ENCODE data around the gene CD8B2.
A peak's percentile ranks its signal among the peaks of the same experiment; 100 is the strongest.
"Not testable (repeated sequence)": the region's sequence is repeated elsewhere in the genome, so short reads cannot be mapped to it uniquely, and the experiment has no call there.

CD8B2 gene

GRCh38 chr2:106559786-106560185, 72.6 kb downstream of the CD8B2 start:
- not testable (repeated sequence) for H3K9me3 Mint-ChIP-seq, DNase-seq, H3K4me3 Mint-ChIP-seq, ATAC-seq, H3K27me3 Mint-ChIP-seq
- H3K27ac Mint-ChIP-seq, result peak overlapping the region in 1 of 2 donors; percentile 26
- peaks cover 14% of the 10 kb centered on the region for H3K4me1 Mint-ChIP-seq

- no peak for DNase-seq
- Mint-ChIP-seq H3K4me1 (peaks cover 23% of the 10 kb centered on the region), H3K27me3 (no peaks in the 10 kb centered on the region), H3K9me3 (peaks cover 0 to 7% of the 10 kb centered on the region in 2 donors), H3K4me3 (no peak overlapping the region), H3K27ac (no peak overlapping the region)
- no peak for ATAC-seq
Observed at GRCh38 chr2:106560773-106561172, 73.6 kb downstream of the CD8B2 start.

- no peaks in the 10 kb centered on the region for H3K27me3 Mint-ChIP-seq
- no peak overlapping the region for H3K4me3 Mint-ChIP-seq
- H3K4me1 Mint-ChIP-seq, result peaks cover 29% of the 10 kb centered on the region
- H3K9me3 Mint-ChIP-seq, result peaks cover 0 to 7% of the 10 kb centered on the region in 2 donors
- no peak overlapping the region for H3K27ac Mint-ChIP-seq
- no peak for ATAC-seq
- DNase-seq, result no peak
Observed at GRCh38 chr2:106561356-106561755, 74.2 kb downstream of the CD8B2 start.

- Mint-ChIP-seq H3K9me3 (peaks cover 0 to 4% of the 10 kb centered on the region in 2 donors), H3K27me3 (no peaks in the 10 kb centered on the region), H3K27ac (no peak overlapping the region), H3K4me3 (no peak overlapping the region), H3K4me1 (peaks cover 33% of the 10 kb centered on the region)
- ATAC-seq (no peak), DNase-seq (no peak)
Observed at GRCh38 chr2:106561803-106562202, 74.6 kb downstream of the CD8B2 start.

- DNase-seq (no peak), ATAC-seq (no peak)
- H3K4me3 Mint-ChIP-seq, result no peak overlapping the region
- no peak overlapping the region for H3K27ac Mint-ChIP-seq
- no peaks in the 10 kb centered on the region for H3K9me3 Mint-ChIP-seq
- H3K27me3 Mint-ChIP-seq, result no peaks in the 10 kb centered on the region
- peaks cover 34% of the 10 kb centered on the region for H3K4me1 Mint-ChIP-seq
Observed at GRCh38 chr2:106562268-106563186, 75.4 kb downstream of the CD8B2 start.

- DNase-seq, result no peak
- Mint-ChIP-seq H3K27ac (no peak overlapping the region), H3K4me3 (no peak overlapping the region), H3K27me3 (no peaks in the 10 kb centered on the region), H3K4me1 (peaks cover 34% of the 10 kb centered on the region), H3K9me3 (no peaks in the 10 kb centered on the region)
- no peak for ATAC-seq
Observed at GRCh38 chr2:106563195-106563594, 76.0 kb downstream of the CD8B2 start.

GRCh38 chr2:106565599-106565998, 78.4 kb downstream of the CD8B2 start:
- H3K27ac Mint-ChIP-seq, result no peak overlapping the region

GRCh38 chr2:106566050-106566449, 78.9 kb downstream of the CD8B2 start:
- H3K4me1 Mint-ChIP-seq, result peaks cover 34% of the 10 kb centered on the region
- no peaks in the 10 kb centered on the region for H3K9me3 Mint-ChIP-seq
- peak overlapping the region; percentile 11 to 46 for H3K4me3 Mint-ChIP-seq
- ATAC-seq (peak; percentile 93), DNase-seq (peak in 1 of 2 donors; percentile 56)
- peak overlapping the region in 1 of 2 donors; percentile 66 for H3K27ac Mint-ChIP-seq
- peaks cover 12% of the 10 kb centered on the region for H3K27me3 Mint-ChIP-seq

More at GRCh38 chr2:106565599-106565998, 78.4 kb downstream of the CD8B2 start:
- peak; percentile 58 for ATAC-seq
- peaks cover 34% of the 10 kb centered on the region for H3K4me1 Mint-ChIP-seq
- no peaks in the 10 kb centered on the region for H3K9me3 Mint-ChIP-seq
- no peak for DNase-seq
- H3K27me3 Mint-ChIP-seq, result peaks cover 8% of the 10 kb centered on the region
- peak overlapping the region; percentile 11 to 13 for H3K4me3 Mint-ChIP-seq

- DNase-seq, H3K9me3 Mint-ChIP-seq, H3K4me3 Mint-ChIP-seq: not testable (repeated sequence)
- Mint-ChIP-seq H3K27me3 (peaks cover 17% of the 10 kb centered on the region), H3K27ac (peak overlapping the region in 1 of 2 donors; percentile 87), H3K4me1 (peaks cover 34% of the 10 kb centered on the region)
- ATAC-seq, result peak; percentile 4
Observed at GRCh38 chr2:106566484-106566883, 79.3 kb downstream of the CD8B2 start.

- ATAC-seq, result no peak
- no peak for DNase-seq
- no peaks in the 10 kb centered on the region for H3K9me3 Mint-ChIP-seq
- H3K27me3 Mint-ChIP-seq, result peaks cover 23% of the 10 kb centered on the region
- no peak overlapping the region for H3K4me3 Mint-ChIP-seq
- H3K4me1 Mint-ChIP-seq, result peaks cover 16% of the 10 kb centered on the region
- no peak overlapping the region for H3K27ac Mint-ChIP-seq
Observed at GRCh38 chr2:106570316-106570715, 83.2 kb downstream of the CD8B2 start.

Data from stimulated activated naive CD8-positive, alpha-beta T cell treated with anti-CD3 and anti-CD28 coated beads, Interleukin-15, amount 100 ng/mL, for 72 hours (primary cell).